ENCODE results near the gene MYRIP.

DNA sequence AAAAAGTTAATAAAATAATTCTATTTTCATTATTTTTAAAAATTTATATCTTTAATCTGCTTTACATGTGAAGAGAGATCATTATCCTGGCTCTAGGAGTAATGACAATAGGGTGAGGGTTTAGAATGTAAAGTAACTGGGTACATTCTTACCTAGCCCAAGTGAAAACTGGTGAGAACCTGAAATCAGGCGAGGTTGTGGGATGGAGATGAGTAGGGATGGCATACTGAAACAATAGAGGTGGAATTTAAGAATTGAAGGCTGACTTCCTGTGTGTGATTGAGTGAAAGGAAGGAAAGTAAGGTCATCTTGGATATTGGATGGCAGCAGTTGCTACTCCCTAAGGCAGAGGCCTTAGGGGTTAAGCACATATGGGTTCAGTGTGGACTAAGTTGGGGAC lies 82.7 kb downstream of the MYRIP start:
- no peak for TF ChIP-seq EMX1 (CRISPR knock-in tag; IDR thresholded peaks at IDR 0.05)
- TF ChIP-seq CREB1 (CRISPR knock-in tag; IDR thresholded peaks at IDR 0.05): no peak
- TF ChIP-seq FOXK1 (CRISPR knock-in tag; IDR thresholded peaks at IDR 0.05): no peak
- TF ChIP-seq, protein P1, sequence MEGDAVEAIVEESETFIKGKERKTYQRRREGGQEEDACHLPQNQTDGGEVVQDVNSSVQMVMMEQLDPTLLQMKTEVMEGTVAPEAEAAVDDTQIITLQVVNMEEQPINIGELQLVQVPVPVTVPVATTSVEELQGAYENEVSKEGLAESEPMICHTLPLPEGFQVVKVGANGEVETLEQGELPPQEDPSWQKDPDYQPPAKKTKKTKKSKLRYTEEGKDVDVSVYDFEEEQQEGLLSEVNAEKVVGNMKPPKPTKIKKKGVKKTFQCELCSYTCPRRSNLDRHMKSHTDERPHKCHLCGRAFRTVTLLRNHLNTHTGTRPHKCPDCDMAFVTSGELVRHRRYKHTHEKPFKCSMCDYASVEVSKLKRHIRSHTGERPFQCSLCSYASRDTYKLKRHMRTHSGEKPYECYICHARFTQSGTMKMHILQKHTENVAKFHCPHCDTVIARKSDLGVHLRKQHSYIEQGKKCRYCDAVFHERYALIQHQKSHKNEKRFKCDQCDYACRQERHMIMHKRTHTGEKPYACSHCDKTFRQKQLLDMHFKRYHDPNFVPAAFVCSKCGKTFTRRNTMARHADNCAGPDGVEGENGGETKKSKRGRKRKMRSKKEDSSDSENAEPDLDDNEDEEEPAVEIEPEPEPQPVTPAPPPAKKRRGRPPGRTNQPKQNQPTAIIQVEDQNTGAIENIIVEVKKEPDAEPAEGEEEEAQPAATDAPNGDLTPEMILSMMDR (IDR thresholded peaks at IDR 0.05): no peak
- TF ChIP-seq, protein P2, sequence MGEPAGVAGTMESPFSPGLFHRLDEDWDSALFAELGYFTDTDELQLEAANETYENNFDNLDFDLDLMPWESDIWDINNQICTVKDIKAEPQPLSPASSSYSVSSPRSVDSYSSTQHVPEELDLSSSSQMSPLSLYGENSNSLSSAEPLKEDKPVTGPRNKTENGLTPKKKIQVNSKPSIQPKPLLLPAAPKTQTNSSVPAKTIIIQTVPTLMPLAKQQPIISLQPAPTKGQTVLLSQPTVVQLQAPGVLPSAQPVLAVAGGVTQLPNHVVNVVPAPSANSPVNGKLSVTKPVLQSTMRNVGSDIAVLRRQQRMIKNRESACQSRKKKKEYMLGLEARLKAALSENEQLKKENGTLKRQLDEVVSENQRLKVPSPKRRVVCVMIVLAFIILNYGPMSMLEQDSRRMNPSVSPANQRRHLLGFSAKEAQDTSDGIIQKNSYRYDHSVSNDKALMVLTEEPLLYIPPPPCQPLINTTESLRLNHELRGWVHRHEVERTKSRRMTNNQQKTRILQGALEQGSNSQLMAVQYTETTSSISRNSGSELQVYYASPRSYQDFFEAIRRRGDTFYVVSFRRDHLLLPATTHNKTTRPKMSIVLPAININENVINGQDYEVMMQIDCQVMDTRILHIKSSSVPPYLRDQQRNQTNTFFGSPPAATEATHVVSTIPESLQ (CRISPR knock-in tag; IDR thresholded peaks at IDR 0.05): no peak
- TF ChIP-seq ATF1 (CRISPR knock-in tag; IDR thresholded peaks at IDR 0.05): no peak
- no peak for TF ChIP-seq TCF7 (CRISPR knock-in tag; IDR thresholded peaks at IDR 0.05; ENCODE audit: low read depth)
- TF ChIP-seq, protein P3, sequence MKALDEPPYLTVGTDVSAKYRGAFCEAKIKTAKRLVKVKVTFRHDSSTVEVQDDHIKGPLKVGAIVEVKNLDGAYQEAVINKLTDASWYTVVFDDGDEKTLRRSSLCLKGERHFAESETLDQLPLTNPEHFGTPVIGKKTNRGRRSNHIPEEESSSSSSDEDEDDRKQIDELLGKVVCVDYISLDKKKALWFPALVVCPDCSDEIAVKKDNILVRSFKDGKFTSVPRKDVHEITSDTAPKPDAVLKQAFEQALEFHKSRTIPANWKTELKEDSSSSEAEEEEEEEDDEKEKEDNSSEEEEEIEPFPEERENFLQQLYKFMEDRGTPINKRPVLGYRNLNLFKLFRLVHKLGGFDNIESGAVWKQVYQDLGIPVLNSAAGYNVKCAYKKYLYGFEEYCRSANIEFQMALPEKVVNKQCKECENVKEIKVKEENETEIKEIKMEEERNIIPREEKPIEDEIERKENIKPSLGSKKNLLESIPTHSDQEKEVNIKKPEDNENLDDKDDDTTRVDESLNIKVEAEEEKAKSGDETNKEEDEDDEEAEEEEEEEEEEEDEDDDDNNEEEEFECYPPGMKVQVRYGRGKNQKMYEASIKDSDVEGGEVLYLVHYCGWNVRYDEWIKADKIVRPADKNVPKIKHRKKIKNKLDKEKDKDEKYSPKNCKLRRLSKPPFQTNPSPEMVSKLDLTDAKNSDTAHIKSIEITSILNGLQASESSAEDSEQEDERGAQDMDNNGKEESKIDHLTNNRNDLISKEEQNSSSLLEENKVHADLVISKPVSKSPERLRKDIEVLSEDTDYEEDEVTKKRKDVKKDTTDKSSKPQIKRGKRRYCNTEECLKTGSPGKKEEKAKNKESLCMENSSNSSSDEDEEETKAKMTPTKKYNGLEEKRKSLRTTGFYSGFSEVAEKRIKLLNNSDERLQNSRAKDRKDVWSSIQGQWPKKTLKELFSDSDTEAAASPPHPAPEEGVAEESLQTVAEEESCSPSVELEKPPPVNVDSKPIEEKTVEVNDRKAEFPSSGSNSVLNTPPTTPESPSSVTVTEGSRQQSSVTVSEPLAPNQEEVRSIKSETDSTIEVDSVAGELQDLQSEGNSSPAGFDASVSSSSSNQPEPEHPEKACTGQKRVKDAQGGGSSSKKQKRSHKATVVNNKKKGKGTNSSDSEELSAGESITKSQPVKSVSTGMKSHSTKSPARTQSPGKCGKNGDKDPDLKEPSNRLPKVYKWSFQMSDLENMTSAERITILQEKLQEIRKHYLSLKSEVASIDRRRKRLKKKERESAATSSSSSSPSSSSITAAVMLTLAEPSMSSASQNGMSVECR (CRISPR knock-in tag; IDR thresholded peaks at IDR 0.05; ENCODE audit: borderline replicate concordance): no peak
- TF ChIP-seq, protein P4, sequence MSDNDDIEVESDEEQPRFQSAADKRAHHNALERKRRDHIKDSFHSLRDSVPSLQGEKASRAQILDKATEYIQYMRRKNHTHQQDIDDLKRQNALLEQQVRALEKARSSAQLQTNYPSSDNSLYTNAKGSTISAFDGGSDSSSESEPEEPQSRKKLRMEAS (CRISPR knock-in tag; IDR thresholded peaks at IDR 0.05): no peak
- TF ChIP-seq ZNF121 (CRISPR knock-in tag; IDR thresholded peaks at IDR 0.05): no peak
- TF ChIP-seq RORB (CRISPR knock-in tag; IDR thresholded peaks at IDR 0.05): no peak
- TF ChIP-seq TP53 (CRISPR knock-in tag; IDR thresholded peaks at IDR 0.05): no peak
- TF ChIP-seq, protein P5, sequence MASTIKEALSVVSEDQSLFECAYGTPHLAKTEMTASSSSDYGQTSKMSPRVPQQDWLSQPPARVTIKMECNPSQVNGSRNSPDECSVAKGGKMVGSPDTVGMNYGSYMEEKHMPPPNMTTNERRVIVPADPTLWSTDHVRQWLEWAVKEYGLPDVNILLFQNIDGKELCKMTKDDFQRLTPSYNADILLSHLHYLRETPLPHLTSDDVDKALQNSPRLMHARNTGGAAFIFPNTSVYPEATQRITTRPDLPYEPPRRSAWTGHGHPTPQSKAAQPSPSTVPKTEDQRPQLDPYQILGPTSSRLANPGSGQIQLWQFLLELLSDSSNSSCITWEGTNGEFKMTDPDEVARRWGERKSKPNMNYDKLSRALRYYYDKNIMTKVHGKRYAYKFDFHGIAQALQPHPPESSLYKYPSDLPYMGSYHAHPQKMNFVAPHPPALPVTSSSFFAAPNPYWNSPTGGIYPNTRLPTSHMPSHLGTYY (CRISPR knock-in tag; IDR thresholded peaks at IDR 0.05): no peak
- no peak for TF ChIP-seq JUN (CRISPR knock-in tag; IDR thresholded peaks at IDR 0.05)
